ENCODE measurements around the gene MTF2.
"Not testable (repeated sequence)": the region's sequence is repeated elsewhere in the genome, so short reads cannot be mapped to it uniquely, and the experiment has no call there.

Gene MTF2

DNA sequence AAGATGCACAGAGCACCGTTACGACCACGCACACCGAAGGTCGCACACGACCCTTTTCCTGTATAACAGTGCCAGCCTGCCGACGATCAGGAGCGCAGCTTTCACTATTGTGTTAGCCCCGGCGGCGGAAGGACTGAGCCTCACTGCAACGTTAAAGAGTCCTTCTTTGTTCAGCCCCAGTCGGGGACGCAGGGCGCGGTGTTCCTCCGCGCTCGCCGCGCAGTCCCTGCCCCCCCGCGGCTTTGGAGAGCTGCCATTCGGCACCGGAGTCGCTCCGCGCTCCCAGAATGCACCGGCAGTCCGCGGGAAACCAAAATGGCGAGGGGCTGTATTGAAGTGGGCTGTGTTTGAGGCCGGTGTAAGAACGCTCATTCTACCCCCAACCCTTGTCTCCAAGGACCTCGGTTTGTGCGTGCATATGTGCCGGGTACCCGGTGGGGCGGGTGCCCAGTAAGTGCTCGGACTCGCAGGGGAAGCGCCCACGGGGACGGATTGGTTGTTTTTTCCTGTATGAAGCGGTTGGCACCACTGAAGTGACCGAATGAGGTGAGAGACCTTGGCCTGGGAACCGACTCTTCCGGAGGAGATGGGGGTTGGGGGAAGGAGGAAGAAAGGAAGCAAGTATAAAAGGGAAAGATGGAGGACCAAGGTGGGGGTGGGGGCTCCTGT lies at the start of gene MTF2:
TSS of gene MTF2 (plus strand) at position 298 of the 669 bp plus-strand sequence. CDS start at position 542, 244 bp downstream.
- peak; percentile 89 for DNase-seq (ENCODE audit: low spot score)
- in situ Hi-C loops (cut with MboI; ENCODE audit: low sequenced_read_pairs, unreplicated experiment) = no loop called here
- TF ChIP-seq, protein P1, sequence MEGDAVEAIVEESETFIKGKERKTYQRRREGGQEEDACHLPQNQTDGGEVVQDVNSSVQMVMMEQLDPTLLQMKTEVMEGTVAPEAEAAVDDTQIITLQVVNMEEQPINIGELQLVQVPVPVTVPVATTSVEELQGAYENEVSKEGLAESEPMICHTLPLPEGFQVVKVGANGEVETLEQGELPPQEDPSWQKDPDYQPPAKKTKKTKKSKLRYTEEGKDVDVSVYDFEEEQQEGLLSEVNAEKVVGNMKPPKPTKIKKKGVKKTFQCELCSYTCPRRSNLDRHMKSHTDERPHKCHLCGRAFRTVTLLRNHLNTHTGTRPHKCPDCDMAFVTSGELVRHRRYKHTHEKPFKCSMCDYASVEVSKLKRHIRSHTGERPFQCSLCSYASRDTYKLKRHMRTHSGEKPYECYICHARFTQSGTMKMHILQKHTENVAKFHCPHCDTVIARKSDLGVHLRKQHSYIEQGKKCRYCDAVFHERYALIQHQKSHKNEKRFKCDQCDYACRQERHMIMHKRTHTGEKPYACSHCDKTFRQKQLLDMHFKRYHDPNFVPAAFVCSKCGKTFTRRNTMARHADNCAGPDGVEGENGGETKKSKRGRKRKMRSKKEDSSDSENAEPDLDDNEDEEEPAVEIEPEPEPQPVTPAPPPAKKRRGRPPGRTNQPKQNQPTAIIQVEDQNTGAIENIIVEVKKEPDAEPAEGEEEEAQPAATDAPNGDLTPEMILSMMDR (IDR thresholded peaks at IDR 0.05; ENCODE audit: borderline replicate concordance, control extremely low read depth, extremely low read depth, insufficient read depth, missing control alignments) = no peak

DNA sequence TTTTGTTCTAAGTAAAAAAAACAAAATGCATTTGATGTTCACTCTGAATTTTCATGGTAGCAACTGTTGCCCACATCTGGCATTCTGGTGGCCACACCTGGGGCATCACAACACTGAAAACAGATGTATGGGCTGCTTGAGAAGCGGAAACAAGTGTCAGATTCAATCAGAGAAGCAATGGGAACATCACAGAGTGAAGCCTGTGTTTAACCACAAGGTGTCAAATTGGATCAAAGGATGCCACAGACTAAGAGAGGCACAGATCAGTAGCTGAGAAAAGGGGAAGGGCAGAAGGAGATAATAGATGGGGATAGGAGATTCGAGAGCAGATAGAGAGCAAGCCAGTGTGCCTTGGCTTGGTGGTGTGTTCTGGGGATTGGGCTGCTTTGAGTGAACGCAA lies 49.8 kb upstream of the MTF2 start:
- DNase-seq (ENCODE audit: low spot score) = no peak
- TF ChIP-seq, protein P1 (IDR thresholded peaks at IDR 0.05; ENCODE audit: borderline replicate concordance, control extremely low read depth, extremely low read depth, insufficient read depth, missing control alignments) = no peak
- in situ Hi-C loops (cut with MboI; ENCODE audit: low sequenced_read_pairs, unreplicated experiment) = no loop called here

GRCh38 chr1:93030191-93030590 lies 48.9 kb upstream of the MTF2 start:
- in situ Hi-C loops (cut with MboI; ENCODE audit: low sequenced_read_pairs, unreplicated experiment); DNase-seq (ENCODE audit: low spot score): not testable (repeated sequence)

- in situ Hi-C loops (cut with MboI; ENCODE audit: low sequenced_read_pairs, unreplicated experiment) = no loop called here
- TF ChIP-seq, protein P1 (IDR thresholded peaks at IDR 0.05; ENCODE audit: borderline replicate concordance, control extremely low read depth, extremely low read depth, insufficient read depth, missing control alignments) = no peak
- DNase-seq (ENCODE audit: low spot score) = no peak
Measured at GRCh38 chr1:93031711-93032110, 47.4 kb upstream of the MTF2 start.

DNA sequence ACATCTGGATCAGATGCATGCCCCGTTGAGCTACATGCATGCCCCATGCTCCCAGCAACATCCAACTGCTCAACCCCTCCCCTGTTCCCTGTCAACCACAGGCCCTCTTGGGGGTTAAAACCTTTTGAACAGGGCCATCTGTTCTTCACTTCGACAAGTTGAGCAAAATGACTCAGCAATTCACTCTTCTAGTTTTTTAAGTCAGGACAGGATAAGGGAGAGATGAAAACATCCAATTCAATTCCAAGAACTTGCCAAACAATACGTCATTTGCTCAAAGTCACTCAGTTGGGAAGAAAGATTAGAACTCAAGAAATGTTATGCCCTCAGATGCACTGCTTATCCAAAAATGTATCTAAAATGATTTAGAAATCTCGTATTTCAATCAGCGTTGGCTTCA lies 46.1 kb upstream of the MTF2 start:
- TF ChIP-seq, protein P1 (IDR thresholded peaks at IDR 0.05; ENCODE audit: borderline replicate concordance, control extremely low read depth, extremely low read depth, insufficient read depth, missing control alignments) = no peak
- in situ Hi-C loops (cut with MboI; ENCODE audit: low sequenced_read_pairs, unreplicated experiment) = no loop called here
- peak; percentile 22 for DNase-seq (ENCODE audit: low spot score)

DNA sequence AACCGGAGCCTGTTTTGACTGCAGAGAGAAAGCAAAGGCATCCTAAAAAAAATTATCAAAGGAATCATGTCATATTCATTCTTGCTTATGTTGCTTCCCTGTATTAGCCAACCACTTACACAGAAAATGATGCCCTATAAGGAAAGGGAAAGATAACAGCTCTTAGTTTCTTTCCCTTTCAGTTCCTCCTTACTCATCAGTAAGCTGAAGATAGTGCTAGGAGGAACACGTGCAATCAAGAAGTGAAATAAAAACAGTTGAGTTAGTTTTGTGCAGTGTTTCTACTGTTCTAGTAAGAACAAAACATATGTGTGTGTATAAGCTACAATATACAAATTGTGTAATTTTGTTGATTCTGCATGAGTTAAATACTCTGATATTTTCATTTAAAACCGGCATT lies 45.3 kb upstream of the MTF2 start:
- TF ChIP-seq, protein P1 (IDR thresholded peaks at IDR 0.05; ENCODE audit: borderline replicate concordance, control extremely low read depth, extremely low read depth, insufficient read depth, missing control alignments) = no peak
- in situ Hi-C loops (cut with MboI; ENCODE audit: low sequenced_read_pairs, unreplicated experiment) = no loop called here
- peak; percentile 71 for DNase-seq (ENCODE audit: low spot score)

- DNase-seq (ENCODE audit: low spot score) = no peak
- TF ChIP-seq, protein P1 (IDR thresholded peaks at IDR 0.05; ENCODE audit: borderline replicate concordance, control extremely low read depth, extremely low read depth, insufficient read depth, missing control alignments) = no peak
- in situ Hi-C loops (cut with MboI; ENCODE audit: low sequenced_read_pairs, unreplicated experiment) = no loop called here
Measured at GRCh38 chr1:93034397-93034796, 44.7 kb upstream of the MTF2 start.

Data from GM13976 (cell line).